H1 (cell line): ENCODE data around the gene YPEL2. TPM values are rescaled to one million over a fixed set of nuclear protein-coding genes. Genes with fewer than 3 reads are reported as not detected.
A peak's percentile ranks its signal among the peaks of the same experiment; 100 is the strongest.

Source experiments
- CTCF ChIA-PET: fragments of 300-600 bp; sonication (Branson Sonifier 250); formaldehyde crosslinking; loops from one replicate; lab custom pipeline; 2021; ENCODE audit not compliant: partially characterized antibody; lab: Charles Lee
- POLR2A ChIA-PET: fragments of 300-600 bp; sonication (Branson Sonifier 250); formaldehyde crosslinking; loops from one replicate; lab custom pipeline; 2021; ENCODE audit warnings: inconsistent platforms; ENCODE audit not compliant: partially characterized antibody; lab: Charles Lee
- DNase-seq, 2 experiments: peaks; one replicate each; pipeline versions ENCODE4 v3.0.0 to v3.0.0-alpha.2; 2010 to 2022; ENCODE audit warnings: low spot score in 2 of 2, low read depth in 1 of 2, mixed read lengths in 1 of 2
- FAIRE-seq: peaks from 2 replicates; lab custom pipeline; 2011; peaks lifted over from hg19 to GRCh38; lab: Jason Lieb, UNC
- H2AFZ ChIP-seq: 2 replicates; pipeline ENCODE4 v1.8.1; 2012; ENCODE audit warnings: low read length, inconsistent platforms
- H2AK5ac ChIP-seq: 2 replicates; pipeline ENCODE4 v1.6.1; 2013; ENCODE audit warnings: low read depth, low read length
- H2BK120ac ChIP-seq: replicated peaks from 2 replicates; pipeline ENCODE3; 2013; ENCODE audit warnings: low read depth, low read length, inconsistent platforms
- H2BK12ac ChIP-seq: 2 replicates; pipeline ENCODE4 v1.6.1; 2013; ENCODE audit warnings: low read depth, low read length
- H2BK15ac ChIP-seq: 2 replicates; pipeline ENCODE4 v1.6.1; 2013; ENCODE audit warnings: low read length
- H2BK20ac ChIP-seq: 2 replicates; pipeline ENCODE4 v1.6.1; 2013; ENCODE audit warnings: low read length
- H2BK5ac ChIP-seq: 2 replicates; pipeline ENCODE4 v1.6.1; 2013; ENCODE audit warnings: low read depth, low read length
- H3K14ac ChIP-seq: 2 replicates; pipeline ENCODE4 v1.6.1; 2013; ENCODE audit warnings: inconsistent platforms; ENCODE audit not compliant: insufficient read length
- H3K18ac ChIP-seq: 2 replicates; pipeline ENCODE4 v1.6.1; 2013; ENCODE audit warnings: low read length; ENCODE audit errors: extremely low read depth
- H3K23ac ChIP-seq: 2 replicates; pipeline ENCODE4 v1.6.1; 2013; ENCODE audit warnings: inconsistent platforms; ENCODE audit not compliant: insufficient read length
- H3K23me2 ChIP-seq: 2 replicates; pipeline ENCODE4 v1.6.1; 2013; ENCODE audit warnings: low read depth, low read length
- H3K27ac ChIP-seq: 2 replicates; pipeline ENCODE4 v1.6.1; 2011; ENCODE audit warnings: low read depth, low read length, inconsistent platforms
- H3K27me3 ChIP-seq, 4 experiments: replicated peaks in 1 of 4; 1 replicate in 1 of 4; 2 replicates in 3 of 4; pipeline versions ENCODE4 v1.6.1 to v1.8.1; 2011 to 2013; ENCODE audit warnings: low read length in 3 of 4, mild to moderate bottlenecking in 3 of 4, inconsistent platforms in 2 of 4, mixed read lengths in 2 of 4, moderate library complexity in 1 of 4; ENCODE audit not compliant: control insufficient read depth in 3 of 4, insufficient read depth in 3 of 4; ENCODE audit errors: extremely low read depth in 1 of 4
- H3K36me3 ChIP-seq, 4 experiments: 2 replicates each; pipeline versions ENCODE4 v1.6.1 to v1.8.1; 2011 to 2013; ENCODE audit warnings: mild to moderate bottlenecking in 4 of 4, low read length in 3 of 4, moderate library complexity in 2 of 4, control low read depth in 1 of 4, inconsistent platforms in 1 of 4; ENCODE audit not compliant: insufficient read depth in 4 of 4, control insufficient read depth in 2 of 4
- H3K4ac ChIP-seq: replicated peaks from 2 replicates; pipeline ENCODE3; 2013; ENCODE audit warnings: low read length, low read depth, mixed read lengths, inconsistent platforms; ENCODE audit not compliant: insufficient read length
- H3K4me1 ChIP-seq, 4 experiments: replicated peaks in 1 of 4; 1 replicate in 1 of 4; 2 replicates in 3 of 4; pipeline versions ENCODE4 v1.6.1 to v1.8.1; 2011 to 2013; ENCODE audit warnings: low read length in 3 of 4, inconsistent platforms in 2 of 4, mixed read lengths in 1 of 4; ENCODE audit not compliant: insufficient read depth in 4 of 4, control insufficient read depth in 3 of 4
- H3K4me2 ChIP-seq, 2 experiments: 2 replicates each; pipeline versions ENCODE4 v1.6.1 to v1.8.1; 2011 to 2013; ENCODE audit warnings: low read depth in 2 of 2, low read length in 2 of 2, control low read depth in 1 of 2, inconsistent platforms in 1 of 2, mild to moderate bottlenecking in 1 of 2; ENCODE audit not compliant: insufficient read depth in 1 of 2
- H3K4me3 ChIP-seq, 4 experiments: fragments of 200-600, 300-600 bp in 1 of 4; sonication (generic), shearing (Covaris generic), sonication (Bioruptor Twin) in 1 of 4; 2 replicates each; pipeline versions ENCODE4 v1.5.1 to v1.8.1; 2011 to 2016; ENCODE audit warnings: low read length in 4 of 4, low read depth in 3 of 4, control low read depth in 2 of 4, inconsistent platforms in 2 of 4, mild to moderate bottlenecking in 2 of 4, mixed read lengths in 1 of 4, moderate library complexity in 1 of 4; ENCODE audit not compliant: insufficient read depth in 2 of 4; ENCODE audit errors: extremely low read depth in 1 of 4
- H3K56ac ChIP-seq: replicated peaks from 2 replicates; pipeline ENCODE3; 2013; ENCODE audit warnings: low read depth, mild to moderate bottlenecking, mixed read lengths, low read length, inconsistent platforms; ENCODE audit not compliant: insufficient read length
- H3K79me1 ChIP-seq: 2 replicates; pipeline ENCODE4 v1.6.1; 2013; ENCODE audit warnings: low read depth, low read length, control low read depth
- H3K79me2 ChIP-seq, 2 experiments: 2 replicates each; pipeline versions ENCODE4 v1.6.1 to v1.8.1; 2012 to 2013; ENCODE audit warnings: low read length in 2 of 2, mild to moderate bottlenecking in 2 of 2, inconsistent platforms in 1 of 2; ENCODE audit not compliant: insufficient read depth in 2 of 2, control insufficient read depth in 1 of 2
- H3K9ac ChIP-seq, 4 experiments: replicated peaks in 1 of 4; 1 replicate in 1 of 4; 2 replicates in 3 of 4; pipeline versions ENCODE4 v1.6.1 to v1.8.1; 2011 to 2013; ENCODE audit warnings: low read depth in 3 of 4, low read length in 3 of 4, control low read depth in 2 of 4, mild to moderate bottlenecking in 2 of 4, moderate library complexity in 2 of 4, inconsistent platforms in 1 of 4; ENCODE audit errors: extremely low read depth in 1 of 4
- H3K9me3 ChIP-seq, 2 experiments: 2 replicates each; pipeline versions ENCODE4 v1.6.1 to v1.8.1; 2012 to 2013; ENCODE audit warnings: mild to moderate bottlenecking in 2 of 2, moderate library complexity in 2 of 2, control low read depth in 1 of 2, inconsistent platforms in 1 of 2, low read depth in 1 of 2, low read length in 1 of 2, mixed read lengths in 1 of 2; ENCODE audit not compliant: insufficient read depth in 2 of 2
- H4K20me1 ChIP-seq, 2 experiments: replicated peaks in 1 of 2; 2 replicates each; pipeline versions ENCODE3 to v1.8.1; 2011 to 2013; ENCODE audit warnings: inconsistent platforms in 2 of 2, low read length in 2 of 2, mild to moderate bottlenecking in 1 of 2; ENCODE audit not compliant: insufficient read depth in 2 of 2, control insufficient read depth in 1 of 2
- H4K5ac ChIP-seq: 2 replicates; pipeline ENCODE4 v1.6.1; 2013; ENCODE audit warnings: low read length, low read depth, mixed read lengths, inconsistent platforms; ENCODE audit not compliant: insufficient read length
- H4K8ac ChIP-seq: 2 replicates; pipeline ENCODE4 v1.8.0; 2013; ENCODE audit warnings: mild to moderate bottlenecking, moderate library complexity, low read length, inconsistent platforms; ENCODE audit not compliant: insufficient read depth; ENCODE audit errors: extremely low read depth
- H4K91ac ChIP-seq: replicated peaks from 2 replicates; pipeline ENCODE3; 2013; ENCODE audit warnings: low read length, mixed read lengths, inconsistent platforms; ENCODE audit not compliant: insufficient read length
- ASH2L ChIP-seq: fragments of 200-600, 300-600 bp; sonication (generic); IDR thresholded peaks from one replicate; pipeline ENCODE4 v1.7.1; 2017; ENCODE audit warnings: low read length
- CTCF ChIP-seq, 3 experiments: IDR thresholded peaks; 1 replicate in 2 of 3; 2 replicates in 1 of 3; pipeline versions ENCODE4 v1.5.1 to v1.6.1; 2011; ENCODE audit warnings: low read length in 3 of 3, mild to moderate bottlenecking in 3 of 3, inconsistent platforms in 2 of 3, low read depth in 1 of 3, moderate library complexity in 1 of 3; ENCODE audit not compliant: insufficient read depth in 1 of 3; ENCODE audit errors: control extremely low read depth in 1 of 3
- E2F6 ChIP-seq: IDR thresholded peaks from 2 replicates; pipeline ENCODE4 v1.6.1; 2012; ENCODE audit warnings: inconsistent platforms
- EP300 ChIP-seq, 2 experiments: IDR thresholded peaks; 1 replicate in 1 of 2; 2 replicates in 1 of 2; pipeline ENCODE4 v1.6.1; 2011 to 2012; ENCODE audit warnings: low read depth in 2 of 2, low read length in 2 of 2, mild to moderate bottlenecking in 2 of 2, borderline replicate concordance in 1 of 2, inconsistent platforms in 1 of 2, moderate library complexity in 1 of 2
- KDM4A ChIP-seq: IDR thresholded peaks from one replicate; pipeline ENCODE4 v1.7.1; 2012; ENCODE audit warnings: low read depth, mild to moderate bottlenecking, moderate library complexity, low read length, inconsistent platforms; ENCODE audit not compliant: severe bottlenecking
- MAFK ChIP-seq: IDR thresholded peaks from 2 replicates; pipeline ENCODE4 v1.6.1; 2012; ENCODE audit warnings: low read depth, mild to moderate bottlenecking, improper control_type of control experiment, low read length
- RXRA ChIP-seq: IDR thresholded peaks from 2 replicates; pipeline ENCODE4 v1.6.1; 2011; ENCODE audit warnings: low read depth, mild to moderate bottlenecking, low read length, moderate library complexity; ENCODE audit not compliant: insufficient read depth
- SIRT6 ChIP-seq: IDR thresholded peaks from one replicate; pipeline ENCODE4 v1.7.1; 2012; ENCODE audit warnings: low read length, inconsistent platforms
- SP1 ChIP-seq: IDR thresholded peaks from 2 replicates; pipeline ENCODE4 v1.6.1; 2011; ENCODE audit warnings: low read depth, low read length
- TAF1 ChIP-seq: IDR thresholded peaks from 2 replicates; pipeline ENCODE4 v1.6.1; 2011; ENCODE audit warnings: mild to moderate bottlenecking, low read depth, low read length
- TAF7 ChIP-seq: optimal IDR thresholded peaks from 2 replicates; pipeline ENCODE3; 2011; ENCODE audit warnings: low read depth, mild to moderate bottlenecking, inconsistent platforms, low read length, moderate library complexity, borderline replicate concordance
- whole genome bisulfite sequencing, 2 experiments: shearing (Covaris generic) in 1 of 2; methylation state at CpG; one replicate each; pipeline versions ENCODE4 v1.1.6 to v1.1.7; 2013 to 2015; ENCODE audit warnings: low lambda C conversion rate in 2 of 2, mixed read lengths in 2 of 2, inconsistent platforms in 1 of 2, low coverage in 1 of 2, missing lambda C conversion rate in 1 of 2; ENCODE audit not compliant: insufficient replicate concordance in 2 of 2, insufficient coverage in 1 of 2, insufficient read length in 1 of 2; ENCODE audit errors: extremely low coverage in 1 of 2, missing lambda C conversion rate in 1 of 2; 5-methylcytosine and 5-hydroxymethylcytosine counted together
- polyA plus RNA-seq, 7 experiments: library from polyadenylated mRNA; depleted of rRNA in 3 of 7; stranded (reverse) in 5 of 7; unstranded in 2 of 7; fragments of >200 nt in 5 of 7; fragments of 200-250 nt in 2 of 7; gene quantifications; 1 replicate in 5 of 7; 2 replicates in 1 of 7; 4 replicates in 1 of 7; pipeline versions ENCODE4 v1.2.1 to v1.2.3, GENCODE V29; 2011 to 2013; ENCODE audit warnings: missing spikeins in 2 of 7, mixed read lengths in 2 of 7
- total RNA-seq: library from RNA; stranded (reverse); fragmentation: NEBNext Ultra II Directional; extraction: Animal tissue kit (Norgen Biotek cat#: 25700); gene quantifications from 2 replicates; pipeline ENCODE4 v1.2.1, GENCODE V29; 2021

Gene YPEL2
- total and polyA plus RNA-seq, 2 of the 8 experiments (the other 6 are each of a cell fraction or from before 2014, with no cell fraction given): 1.6 to 3.5 TPM

DNA sequence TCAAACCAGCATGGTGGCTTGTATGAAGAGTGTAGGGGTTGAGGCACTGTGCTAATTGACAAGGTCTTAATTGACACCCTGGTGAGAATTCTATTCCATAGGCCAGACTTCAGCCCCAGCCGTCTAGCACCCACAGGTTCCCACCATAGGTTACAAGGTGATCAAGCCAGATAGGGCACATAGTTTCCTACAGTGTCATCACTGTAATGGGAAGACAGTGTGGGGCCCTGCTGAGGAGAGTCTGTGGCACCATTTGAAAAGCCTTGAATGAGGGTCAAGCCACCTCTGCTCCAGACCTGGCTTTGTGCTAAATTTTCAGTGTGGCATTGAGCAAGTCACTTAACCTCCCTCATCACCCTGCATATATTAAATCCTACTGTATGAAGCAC is 36.2 kb downstream of the YPEL2 start:
- Histone ChIP-seq H3K27ac (no peak overlapping the region), H3K23me2 (no peaks in the 10 kb centered on the region), H3K14ac (no peak overlapping the region), H3K56ac (no peak overlapping the region), H3K9me3 (no peaks in the 10 kb centered on the region), H4K91ac (no peak overlapping the region), H3K9ac (no peak overlapping the region), H3K18ac (no peak overlapping the region; the same call in 1 of the 2 replicates), H3K27me3 (no peaks in the 10 kb centered on the region), H2AFZ (no peak overlapping the region), H2BK120ac (no peak overlapping the region), H4K5ac (no peak overlapping the region), H3K4me3 (no peak overlapping the region), H2BK20ac (no peak overlapping the region), H2BK5ac (no peak overlapping the region), H3K4me2 (0 out of 4 replicates have a peak overlapping the region, but pooled peaks of 1 of the 2 experiments have one; percentile 37), H3K79me2 (no peaks in the 10 kb centered on the region), H3K4ac (no peak overlapping the region), H4K20me1 (no peaks in the 10 kb centered on the region), H3K23ac (no peak overlapping the region), H3K79me1 (no peaks in the 10 kb centered on the region), H2BK12ac (no peak overlapping the region; the same call in 1 of the 2 replicates), H3K4me1 (peaks cover 14 to 38% (median 31%) of the 10 kb centered on the region in 4 experiments), H2BK15ac (no peak overlapping the region), H3K36me3 (no peaks in the 10 kb centered on the region), H4K8ac (no peak overlapping the region), H2AK5ac (no peak overlapping the region)
- DNase-seq (no peak), FAIRE-seq (no peak)
- ChIA-PET CTCF (no interaction called here), POLR2A (no interaction called here)
- 80% methylated on average over 1 of the region's 1 CpG; no CpG with 5 or more reads in 1 of the 2 experiments for WGBS, 2 experiments
- TF ChIP-seq CTCF (IDR thresholded peaks at IDR 0.05; ENCODE audit: control extremely low read depth in 1 of 3, insufficient read depth in 1 of 3, low read depth in 1 of 3, low read length in 3 of 3) (no peak), MAFK (no peak), KDM4A (no peak), TAF1 (no peak), E2F6 (no peak), TAF7 (no peak), RXRA (no peak), EP300 (IDR thresholded peaks at IDR 0.05; ENCODE audit: borderline replicate concordance in 1 of 2, low read depth in 2 of 2, low read length in 2 of 2) (no peak), ASH2L (no peak), SIRT6 (no peak), SP1 (no peak)
